Vagina (tissue), 2 donors: ENCODE measurements around the gene WDTC1. TPM values are rescaled to one million over a fixed set of nuclear protein-coding genes. Genes with fewer than 3 reads are reported as not detected.

Experiments
- DNase-seq, 2 donors: peaks; one replicate each; pipeline ENCODE4 v3.0.0-alpha.2; 2017; ENCODE audit errors: extremely low spot score in 2 of 2
- H3K27ac ChIP-seq: fragments of 200-600 bp; sonication (generic); one replicate; pipeline ENCODE4 v1.5.1; 2019
- H3K27me3 ChIP-seq: fragments of 200-600 bp; sonication (generic); one replicate; pipeline ENCODE4 v1.5.1; 2019
- H3K36me3 ChIP-seq, 2 donors: fragments of 200-600 bp; sonication (generic); one replicate each; pipeline ENCODE4 v1.5.1; 2017 to 2019
- H3K4me1 ChIP-seq: fragments of 200-600 bp; sonication (generic); one replicate; pipeline ENCODE4 v1.5.1; 2019
- H3K4me3 ChIP-seq, 2 donors: fragments of 200-600 bp; sonication (generic); 1 replicate in 1 of 2; 2 replicates in 1 of 2; pipeline ENCODE4 v1.5.1; 2016 to 2019
- H3K9me3 ChIP-seq: fragments of 200-600 bp; sonication (generic); one replicate; pipeline ENCODE4 v1.5.1; 2019
- CTCF ChIP-seq, 3 experiments: fragments of 450-650 bp in 2 of 3; fragments of 200-600 bp in 1 of 3; sonication (generic) in 1 of 3; IDR thresholded peaks; one replicate each; pipeline ENCODE4 v1.5.1; 2017 to 2019; ENCODE audit warnings: antibody characterized with exemption in 3 of 3, mild to moderate bottlenecking in 2 of 3, moderate library complexity in 2 of 3
- POLR2A ChIP-seq, 2 donors: fragments of 450-650 bp; IDR thresholded peaks; one replicate each; pipeline ENCODE4 v1.6.1; 2017; ENCODE audit warnings: antibody characterized with exemption in 2 of 2, mild to moderate bottlenecking in 2 of 2, moderate library complexity in 2 of 2
- POLR2AphosphoS5 ChIP-seq, 2 donors: sonication (generic); formaldehyde crosslinking; IDR thresholded peaks; one replicate each; pipeline ENCODE4 v1.9.0; 2017; ENCODE audit warnings: antibody characterized with exemption in 2 of 2, mild to moderate bottlenecking in 2 of 2, low read depth in 1 of 2; ENCODE audit not compliant: insufficient read depth in 1 of 2
- intact Hi-C: fragments of 100-400 bp; cut with DNase I; formaldehyde crosslinking; loops from one replicate; pipeline ENCODE4 v1.15.1; 2023
- total RNA-seq: library from RNA; depleted of rRNA; stranded (reverse); fragments of >200 nt; gene quantifications from one replicate; pipeline ENCODE4 v1.2.3, GENCODE V29; 2016

The WDTC1 gene
- total RNA-seq, 1 donor from 2014 or later = 28.2 TPM

GRCh38 chr1:27325286-27325685 lies 90.9 kb downstream of the WDTC1 start:
- H3K9me3 ChIP-seq = no peaks in the 10 kb centered on the region
- intact Hi-C loops = no loop called here
- no peak for DNase-seq
- H3K4me1 ChIP-seq = peaks cover 53% of the 10 kb centered on the region
- H3K27me3 ChIP-seq = no peaks in the 10 kb centered on the region
- no peak overlapping the region for H3K27ac ChIP-seq
- peaks cover 0 to 26% of the 10 kb centered on the region in 2 donors for H3K36me3 ChIP-seq
- no peak overlapping the region for H3K4me3 ChIP-seq
- TF ChIP-seq CTCF (IDR thresholded peaks at IDR 0.05) = no peak
- no peak for TF ChIP-seq POLR2A (IDR thresholded peaks at IDR 0.05)
- no peak for TF ChIP-seq POLR2AphosphoS5 (IDR thresholded peaks at IDR 0.05; ENCODE audit: insufficient read depth in 1 of 2, low read depth in 1 of 2)

- intact Hi-C loops = no loop called here
- peaks cover 0 to 37% of the 10 kb centered on the region in 2 donors for H3K36me3 ChIP-seq
- TF ChIP-seq POLR2A (IDR thresholded peaks at IDR 0.05) (no peak), POLR2AphosphoS5 (IDR thresholded peaks at IDR 0.05; ENCODE audit: insufficient read depth in 1 of 2, low read depth in 1 of 2) (no peak), CTCF (IDR thresholded peaks at IDR 0.05) (no peak)
Observed at GRCh38 chr1:27327964-27328363, 93.5 kb downstream of the WDTC1 start.

GRCh38 chr1:27330786-27331185 lies 96.4 kb downstream of the WDTC1 start:
- DNase-seq = no peak
- no peak overlapping the region for H3K27ac ChIP-seq
- H3K4me1 ChIP-seq = peaks cover 21% of the 10 kb centered on the region
- TF ChIP-seq POLR2AphosphoS5 (IDR thresholded peaks at IDR 0.05; ENCODE audit: insufficient read depth in 1 of 2, low read depth in 1 of 2) = no peak
- no peak for TF ChIP-seq POLR2A (IDR thresholded peaks at IDR 0.05)
- intact Hi-C loops = no loop called here
- no peaks in the 10 kb centered on the region for H3K9me3 ChIP-seq
- no peaks in the 10 kb centered on the region for H3K27me3 ChIP-seq
- H3K36me3 ChIP-seq = peaks cover 0 to 54% of the 10 kb centered on the region in 2 donors
- no peak overlapping the region for H3K4me3 ChIP-seq

More at GRCh38 chr1:27327964-27328363, 93.5 kb downstream of the WDTC1 start:
- Histone ChIP-seq H3K4me1 (peaks cover 48% of the 10 kb centered on the region), H3K27ac (no peak overlapping the region), H3K4me3 (no peak overlapping the region), H3K27me3 (no peaks in the 10 kb centered on the region), H3K9me3 (no peaks in the 10 kb centered on the region)
- DNase-seq = no peak

- H3K36me3 ChIP-seq = peaks cover 0 to 54% of the 10 kb centered on the region in 2 donors
- no peaks in the 10 kb centered on the region for H3K27me3 ChIP-seq
- no peaks in the 10 kb centered on the region for H3K9me3 ChIP-seq
- H3K4me3 ChIP-seq = no peak overlapping the region
- peaks cover 15% of the 10 kb centered on the region for H3K4me1 ChIP-seq
- TF ChIP-seq POLR2A (IDR thresholded peaks at IDR 0.05) (no peak), POLR2AphosphoS5 (IDR thresholded peaks at IDR 0.05; ENCODE audit: insufficient read depth in 1 of 2, low read depth in 1 of 2) (no peak), CTCF (IDR thresholded peaks at IDR 0.05) (no peak)
- intact Hi-C loops = no loop called here
- no peak for DNase-seq
- no peak overlapping the region for H3K27ac ChIP-seq
Observed at GRCh38 chr1:27331426-27331825, 97.0 kb downstream of the WDTC1 start.

GRCh38 chr1:27331922-27332321 lies 97.5 kb downstream of the WDTC1 start:
- H3K27ac ChIP-seq = no peak overlapping the region
- H3K4me1 ChIP-seq = peaks cover 10% of the 10 kb centered on the region
- H3K4me3 ChIP-seq = no peak overlapping the region
- no peaks in the 10 kb centered on the region for H3K9me3 ChIP-seq
- H3K27me3 ChIP-seq = no peaks in the 10 kb centered on the region
- peaks cover 0 to 56% of the 10 kb centered on the region in 2 donors for H3K36me3 ChIP-seq
- no peak for TF ChIP-seq CTCF (IDR thresholded peaks at IDR 0.05)
- no peak for TF ChIP-seq POLR2AphosphoS5 (IDR thresholded peaks at IDR 0.05; ENCODE audit: insufficient read depth in 1 of 2, low read depth in 1 of 2)
- TF ChIP-seq POLR2A (IDR thresholded peaks at IDR 0.05) = no peak
- intact Hi-C loops = no loop called here
- DNase-seq = no peak
